HCT116 (cell line): ENCODE data around the gene SPEM3. TPM values are rescaled to one million over a fixed set of nuclear protein-coding genes. Genes with fewer than 3 reads are reported as not detected.

Source experiments
- ATAC-seq: fragments of 200-7000 bp; cut with Tn5 transposase; 2 replicates; pipeline ENCODE4 v1.9.1; 2020; ENCODE audit warnings: mild to moderate bottlenecking, moderate library complexity
- BruUV-seq: library from RNA; stranded (reverse); fragments of 400-500 nt; replicated peaks from 2 replicates; lab custom pipeline; 2021; lab: Mats Ljungman, UMichigan
- CTCF ChIA-PET: fragments of 300-600 bp; sonication (Branson Sonifier 250); formaldehyde crosslinking; loops from one replicate; lab custom pipeline; 2021; ENCODE audit warnings: antibody characterized with exemption; lab: Charles Lee
- POLR2A ChIA-PET: fragments of 300-600, 350-600 bp; sonication (Branson Sonifier 250); formaldehyde crosslinking; loops from one replicate; lab custom pipeline; 2021; ENCODE audit warnings: antibody characterized with exemption; lab: Charles Lee
- RAD21 ChIA-PET, 2 experiments: fragments of 300-600 bp; sonication (Branson Sonifier 250); formaldehyde crosslinking; loops; one replicate each; lab custom pipeline; 2023; ENCODE audit warnings: low total read pairs in 2 of 2; ENCODE audit not compliant: uncharacterized antibody in 2 of 2, unreplicated experiment in 2 of 2, low non-redundant PET in 1 of 2; lab: Charles Lee
- DNase-seq: peaks from one replicate; pipeline ENCODE4 v3.0.0-alpha.2; 2010; ENCODE audit warnings: low read depth, low spot score
- H2AFZ ChIP-seq: fragments of 200-600 bp; shearing (Covaris generic), sonication (generic); 2 replicates; pipeline ENCODE4 v1.6.1; 2017; ENCODE audit warnings: low read depth, mixed run types, mixed read lengths, antibody characterized with exemption, low read length; ENCODE audit not compliant: poor library complexity, severe bottlenecking
- H3K27ac ChIP-seq: 2 replicates; pipeline ENCODE4 v1.5.1; 2012; ENCODE audit warnings: low read depth, low read length
- H3K27me3 ChIP-seq: fragments of 200-600 bp; sonication (generic); 2 replicates; pipeline ENCODE4 v1.6.1; 2016; ENCODE audit warnings: mixed run types, low read length, mixed read lengths; ENCODE audit not compliant: insufficient read depth
- H3K36me3 ChIP-seq, 2 experiments: fragments of 200-500 bp in 1 of 2; fragments of 200-600 bp in 1 of 2; sonication (Bioruptor generic) in 1 of 2; sonication (generic) in 1 of 2; 2 replicates each; pipeline versions ENCODE4 v1.5.1 to v1.6.1; 2014 to 2016; ENCODE audit warnings: low read length in 2 of 2, inconsistent platforms in 1 of 2, mixed read lengths in 1 of 2, mixed run types in 1 of 2; ENCODE audit not compliant: insufficient read depth in 2 of 2, control insufficient read depth in 1 of 2
- H3K4me1 ChIP-seq, 2 experiments: fragments of 200-600 bp in 1 of 2; sonication (generic) in 1 of 2; 2 replicates each; pipeline versions ENCODE4 v1.5.1 to v1.6.1; 2012 to 2017; ENCODE audit warnings: low read length in 2 of 2, inconsistent platforms in 1 of 2, mild to moderate bottlenecking in 1 of 2, mixed read lengths in 1 of 2, mixed run types in 1 of 2, moderate library complexity in 1 of 2; ENCODE audit not compliant: insufficient read depth in 2 of 2, control insufficient read depth in 1 of 2
- H3K4me2 ChIP-seq: fragments of 200-600 bp; sonication (generic); 2 replicates; pipeline ENCODE4 v1.6.1; 2017; ENCODE audit warnings: mixed run types, low read length, mixed read lengths
- H3K4me3 ChIP-seq, 2 experiments: fragments of 200-600 bp in 1 of 2; sonication (generic) in 1 of 2; replicated peaks in 1 of 2; 2 replicates each; pipeline ENCODE4 v1.5.1; 2011 to 2016; ENCODE audit warnings: low read length in 2 of 2, control low read depth in 1 of 2, low read depth in 1 of 2, mild to moderate bottlenecking in 1 of 2, mixed read lengths in 1 of 2, mixed run types in 1 of 2
- H3K79me2 ChIP-seq: fragments of 200-600 bp; sonication (generic); 2 replicates; pipeline ENCODE4 v1.6.1; 2017; ENCODE audit warnings: mild to moderate bottlenecking, mixed run types, low read length, moderate library complexity, mixed read lengths; ENCODE audit not compliant: insufficient read depth
- H3K9ac ChIP-seq: fragments of 200-600 bp; sonication (generic); 2 replicates; pipeline ENCODE4 v1.6.1; 2016; ENCODE audit warnings: low read length, mixed read lengths
- H3K9me2 ChIP-seq: fragments of 200-600 bp; sonication (generic), shearing (Covaris generic); 2 replicates; pipeline ENCODE4 v1.6.1; 2017; ENCODE audit warnings: mixed run types, mild to moderate bottlenecking, moderate library complexity; ENCODE audit not compliant: insufficient read depth
- H3K9me3 ChIP-seq, 2 experiments: fragments of 200-500 bp in 1 of 2; fragments of 200-600 bp in 1 of 2; sonication (Bioruptor generic) in 1 of 2; sonication (generic) in 1 of 2; 2 replicates each; pipeline ENCODE4 v1.6.1; 2014 to 2017; ENCODE audit warnings: low read length in 2 of 2, mixed read lengths in 2 of 2, inconsistent platforms in 1 of 2, low read depth in 1 of 2, mild to moderate bottlenecking in 1 of 2, mixed run types in 1 of 2, moderate library complexity in 1 of 2; ENCODE audit not compliant: control insufficient read depth in 1 of 2, insufficient read depth in 1 of 2
- H4K20me1 ChIP-seq: fragments of 200-600 bp; sonication (generic), shearing (Covaris generic); 2 replicates; pipeline ENCODE4 v1.6.1; 2017; ENCODE audit warnings: mixed run types, mild to moderate bottlenecking, moderate library complexity; ENCODE audit not compliant: insufficient read depth
- ATF3 ChIP-seq: IDR thresholded peaks from 2 replicates; pipeline ENCODE4 v1.6.1; 2012
- CBX3 ChIP-seq: IDR thresholded peaks from 2 replicates; pipeline ENCODE4 v1.6.1; 2012; ENCODE audit warnings: low read depth
- CEBPB ChIP-seq: IDR thresholded peaks from 2 replicates; pipeline ENCODE4 v1.6.1; 2012; ENCODE audit warnings: low read depth
- EZH2phosphoT487 ChIP-seq: fragments of 200-600 bp; IDR thresholded peaks from 2 replicates; pipeline ENCODE4 v1.6.1; 2018; ENCODE audit warnings: antibody characterized with exemption, borderline replicate concordance
- FOSL1 ChIP-seq: IDR thresholded peaks from 2 replicates; pipeline ENCODE4 v1.6.1; 2012; ENCODE audit warnings: low read depth
- JUND ChIP-seq: IDR thresholded peaks from 2 replicates; pipeline ENCODE4 v1.6.1; 2012
- MAX ChIP-seq: IDR thresholded peaks from 2 replicates; pipeline ENCODE4 v1.6.1; 2012
- POLR2AphosphoS5 ChIP-seq: IDR thresholded peaks from 2 replicates; pipeline ENCODE4 v1.6.1; 2011; ENCODE audit warnings: mild to moderate bottlenecking, low read depth, low read length, moderate library complexity
- RAD21 ChIP-seq: IDR thresholded peaks from 2 replicates; pipeline ENCODE4 v1.6.1; 2012; ENCODE audit warnings: low read depth, mild to moderate bottlenecking
- SIN3A ChIP-seq: IDR thresholded peaks from 2 replicates; pipeline ENCODE4 v1.6.1; 2012; ENCODE audit warnings: low read depth
- SRF ChIP-seq: IDR thresholded peaks from 2 replicates; pipeline ENCODE4 v1.6.1; 2012; ENCODE audit warnings: low read depth
- TCF7L2 ChIP-seq: IDR thresholded peaks from 2 replicates; pipeline ENCODE4 v1.7.0; 2011; ENCODE audit warnings: borderline replicate concordance, inconsistent platforms; ENCODE audit not compliant: insufficient read depth, insufficient read length; ENCODE audit errors: extremely low read depth
- YY1 ChIP-seq: IDR thresholded peaks from 2 replicates; pipeline ENCODE4 v1.6.1; 2011; ENCODE audit warnings: low read length, low read depth, moderate library complexity, mild to moderate bottlenecking; ENCODE audit not compliant: insufficient replicate concordance; ENCODE audit errors: extremely low read depth
- ZBTB33 ChIP-seq: IDR thresholded peaks from 2 replicates; pipeline ENCODE4 v1.6.1; 2011; ENCODE audit warnings: mild to moderate bottlenecking, low read length, moderate library complexity; ENCODE audit not compliant: insufficient replicate concordance; ENCODE audit errors: extremely low read depth
- ZFX ChIP-seq: fragments of 450-650 bp; IDR thresholded peaks from 2 replicates; pipeline ENCODE4 v1.6.1; 2017
- ZNF274 ChIP-seq: fragments of 200-500 bp; sonication (Bioruptor generic); IDR thresholded peaks from 2 replicates; pipeline ENCODE4 v1.6.1; 2014; ENCODE audit warnings: mild to moderate bottlenecking, low read depth, low read length, inconsistent platforms
- intact Hi-C: fragments of 100-400 bp; cut with micrococcal nuclease; formaldehyde crosslinking; loops from 2 replicates; pipeline ENCODE4 v1.10.0; 2022
- total RNA-seq: library from RNA; stranded (reverse); gene quantifications from one replicate; pipeline ENCODE4 v1.2.1, GENCODE V29; 2021; ENCODE audit not compliant: unreplicated experiment

SPEM3 gene
- total RNA-seq, 1 experiment from 2014 or later = not detected

GRCh38 chr17:7426203-7426863 is 2.3 kb upstream of the SPEM3 start:
- no peaks in the 10 kb centered on the region for H3K9me3 ChIP-seq
- H3K9ac ChIP-seq = no peak overlapping the region
- H3K4me1 ChIP-seq = no peaks in the 10 kb centered on the region
- no peak overlapping the region for H3K27ac ChIP-seq
- H3K36me3 ChIP-seq = no peaks in the 10 kb centered on the region
- no peak for ATAC-seq
- H3K4me3 ChIP-seq = no peak overlapping the region
- TF ChIP-seq ZNF274 = no peak
- TF ChIP-seq YY1 = no peak
- TF ChIP-seq RAD21 = no peak
- TF ChIP-seq ZFX = no peak
- no peak for TF ChIP-seq MAX
- TF ChIP-seq SIN3A = no peak
- no peak for TF ChIP-seq SRF
- no peak for TF ChIP-seq POLR2AphosphoS5
- H2AFZ ChIP-seq = no peak overlapping the region
- H3K9me2 ChIP-seq = no peaks in the 10 kb centered on the region
- no peak for DNase-seq
- no peaks in the 10 kb centered on the region for H3K27me3 ChIP-seq
- no peaks in the 10 kb centered on the region for H3K79me2 ChIP-seq
- intact Hi-C loops = no loop called here
- ChIA-PET CTCF (no interaction called here), RAD21 (no interaction called here), POLR2A (no interaction called here)
- no peaks in the 10 kb centered on the region for H4K20me1 ChIP-seq
- no peak overlapping the region for H3K4me2 ChIP-seq
- no TSS peak for BruUV-seq

DNA sequence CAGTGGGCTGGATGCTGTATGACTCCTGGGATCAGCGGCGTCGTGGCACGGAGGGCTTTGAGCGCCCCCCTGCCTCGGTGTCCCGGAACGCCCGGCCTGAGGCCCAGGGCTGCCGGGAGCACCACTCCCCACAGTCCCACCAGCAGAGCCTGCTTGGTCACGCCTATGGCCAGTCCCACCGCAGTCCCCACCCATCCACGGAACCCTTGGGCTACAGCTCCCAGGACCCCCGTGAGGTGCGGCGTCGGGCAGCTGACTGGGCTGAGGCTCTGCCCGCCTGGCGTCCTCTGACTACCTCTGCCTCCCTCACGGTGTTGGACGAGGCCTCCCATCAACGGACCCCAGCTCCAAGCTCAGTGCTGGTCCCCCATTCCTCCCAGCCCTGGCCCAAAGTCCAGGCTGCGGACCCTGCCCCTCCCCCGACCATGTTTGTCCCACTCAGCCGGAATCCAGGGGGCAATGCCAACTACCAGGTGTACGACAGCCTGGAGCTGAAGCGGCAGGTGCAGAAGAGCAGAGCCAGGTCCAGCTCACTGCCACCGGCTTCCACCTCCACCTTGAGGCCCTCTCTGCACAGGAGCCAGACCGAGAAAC is 1.7 kb upstream of the SPEM3 start:
- no peak overlapping the region for H3K4me3 ChIP-seq
- ATAC-seq (no peak), DNase-seq (no peak)
- intact Hi-C loops = no loop called here
- no peaks in the 10 kb centered on the region for H3K27me3 ChIP-seq
- no peak overlapping the region for H3K27ac ChIP-seq
- no peaks in the 10 kb centered on the region for H3K36me3 ChIP-seq
- ChIA-PET POLR2A (no interaction called here), RAD21 (no interaction called here), CTCF (no interaction called here)
- H3K4me2 ChIP-seq = no peak overlapping the region
- no peaks in the 10 kb centered on the region for H3K4me1 ChIP-seq
- no peaks in the 10 kb centered on the region for H4K20me1 ChIP-seq
- no peaks in the 10 kb centered on the region for H3K79me2 ChIP-seq
- no peak overlapping the region for H3K9ac ChIP-seq
- BruUV-seq = no TSS peak
- no peak overlapping the region for H2AFZ ChIP-seq
- no peaks in the 10 kb centered on the region for H3K9me2 ChIP-seq
- no peaks in the 10 kb centered on the region for H3K9me3 ChIP-seq
- TF ChIP-seq FOSL1 (no peak), MAX (no peak), ATF3 (no peak), CBX3 (no peak), JUND (no peak), YY1 (no peak), ZBTB33 (no peak), EZH2phosphoT487 (no peak), SIN3A (no peak), TCF7L2 (no peak), POLR2AphosphoS5 (no peak), CEBPB (no peak)
